Upper lobe of left lung (tissue), 6 donors: ENCODE results near the gene ARMH3. TPM values are rescaled to one million over a fixed set of nuclear protein-coding genes. Genes with fewer than 3 reads are reported as not detected.

Experiments
- ATAC-seq, 2 donors: fragments of 200-7000 bp; cut with Tn5 transposase; one replicate each; pipeline ENCODE4 v1.9.1; 2022; ENCODE audit warnings: mild to moderate bottlenecking in 2 of 2, moderate library complexity in 2 of 2; ENCODE audit not compliant: low FRiP score in 2 of 2
- DNase-seq, 2 donors: peaks; one replicate each; pipeline ENCODE4 v3.0.0-alpha.2; 2019 to 2020
- H3K27ac ChIP-seq, 4 donors: fragments of 200-600 bp; sonication (generic); one replicate each; pipeline ENCODE4 v1.5.1; 2016 to 2019
- H3K27me3 ChIP-seq, 4 donors: fragments of 200-600 bp; sonication (generic); one replicate each; pipeline ENCODE4 v1.5.1; 2017 to 2019
- H3K36me3 ChIP-seq, 4 donors: fragments of 200-600 bp; sonication (generic); one replicate each; pipeline ENCODE4 v1.5.1; 2016 to 2019
- H3K4me1 ChIP-seq, 4 donors: fragments of 200-600 bp; sonication (generic); one replicate each; pipeline ENCODE4 v1.5.1; 2018 to 2019
- H3K4me3 ChIP-seq, 4 donors: fragments of 200-600 bp; sonication (generic); one replicate each; pipeline ENCODE4 v1.5.1; 2017 to 2019; ENCODE audit warnings: mild to moderate bottlenecking in 2 of 4, moderate library complexity in 1 of 4
- H3K9me3 ChIP-seq, 4 donors: fragments of 200-600 bp; sonication (generic); one replicate each; pipeline ENCODE4 v1.5.1; 2018 to 2019
- CTCF ChIP-seq, 6 experiments: fragments of 450-650 bp in 4 of 6; fragments of 200-600 bp in 2 of 6; sonication (generic) in 2 of 6; IDR thresholded peaks; one replicate each; pipeline ENCODE4 v1.5.1; 2016 to 2019; ENCODE audit warnings: antibody characterized with exemption in 6 of 6
- EP300 ChIP-seq, 4 donors: sonication (generic); formaldehyde crosslinking; IDR thresholded peaks; one replicate each; pipeline ENCODE4 v1.5.1; 2017; ENCODE audit warnings: antibody characterized with exemption in 4 of 4, control low read depth in 2 of 4
- POLR2A ChIP-seq, 4 donors: fragments of 450-650 bp; IDR thresholded peaks; one replicate each; pipeline ENCODE4 v1.5.1; 2016 to 2017; ENCODE audit warnings: antibody characterized with exemption in 4 of 4, mild to moderate bottlenecking in 2 of 4
- POLR2AphosphoS5 ChIP-seq, 2 donors: sonication (generic); formaldehyde crosslinking; IDR thresholded peaks; one replicate each; pipeline ENCODE4 v1.5.1; 2017; ENCODE audit warnings: antibody characterized with exemption in 2 of 2
- WGBS, 2 donors: methylation state at CpG; one replicate each; pipeline ENCODE4 v1.1.5; 2017 to 2018; 5-methylcytosine and 5-hydroxymethylcytosine counted together
- total RNA-seq, 6 donors: library from RNA; depleted of rRNA in 4 of 6; stranded (reverse); fragments of >200 nt in 4 of 6; gene quantifications; one replicate each; pipeline versions ENCODE4 v1.1.0 to v1.2.1, GENCODE V29; 2016 to 2021
- donor health status: DM: no; HTN: no; CAD: no; lungs with moderate emphysema.
- donor health status: DM: no; HTN: yes; CAD: no; lungs with severe emphysema.

The ARMH3 gene
- total RNA-seq, 6 donors from 2014 or later: 14.4 to 39.8 (median 25.5) TPM

GRCh38 chr10:102004376-102004775 lies 51.6 kb downstream of the ARMH3 start:
- Histone ChIP-seq H3K27ac (no peak overlapping the region), H3K27me3 (no peaks in the 10 kb centered on the region), H3K36me3 (peaks cover 14 to 70% (median 30%) of the 10 kb centered on the region in 4 donors), H3K4me3 (no peak overlapping the region), H3K9me3 (no peaks in the 10 kb centered on the region), H3K4me1 (peaks cover 0 to 5% (median 0%) of the 10 kb centered on the region in 4 donors)
- DNase-seq (no peak), ATAC-seq (no peak)
- TF ChIP-seq POLR2A (IDR thresholded peaks at IDR 0.05) (no peak), CTCF (IDR thresholded peaks at IDR 0.05) (no peak), POLR2AphosphoS5 (IDR thresholded peaks at IDR 0.05) (no peak), EP300 (IDR thresholded peaks at IDR 0.05) (no peak)

- peaks cover 0 to 5% (median 0%) of the 10 kb centered on the region in 4 donors for H3K4me1 ChIP-seq
- WGBS, 2 donors: 88 to 91% methylated on average over 1 of the region's 1 CpG
Observed at GRCh38 chr10:102003541-102003940, 52.4 kb downstream of the ARMH3 start.

GRCh38 chr10:102001435-102002068 lies 54.4 kb downstream of the ARMH3 start:
- peaks cover 14 to 80% (median 38%) of the 10 kb centered on the region in 4 donors for H3K36me3 ChIP-seq
- H3K4me1 ChIP-seq: peaks cover 0 to 5% (median 0%) of the 10 kb centered on the region in 4 donors
- WGBS, 2 donors: 69 to 72% methylated on average over 3 of the region's 3 CpGs
- no peaks in the 10 kb centered on the region for H3K9me3 ChIP-seq
- H3K27ac ChIP-seq: no peak overlapping the region
- TF ChIP-seq EP300 (IDR thresholded peaks at IDR 0.05): no peak
- TF ChIP-seq CTCF (IDR thresholded peaks at IDR 0.05): no peak
- no peak for TF ChIP-seq POLR2A (IDR thresholded peaks at IDR 0.05)
- no peak for TF ChIP-seq POLR2AphosphoS5 (IDR thresholded peaks at IDR 0.05)
- H3K4me3 ChIP-seq: no peak overlapping the region
- ATAC-seq (no peak), DNase-seq (no peak)
- H3K27me3 ChIP-seq: no peaks in the 10 kb centered on the region

More at GRCh38 chr10:102003541-102003940, 52.4 kb downstream of the ARMH3 start:
- H3K4me3 ChIP-seq: no peak overlapping the region
- ATAC-seq: no peak
- no peaks in the 10 kb centered on the region for H3K27me3 ChIP-seq
- H3K36me3 ChIP-seq: peaks cover 14 to 70% (median 32%) of the 10 kb centered on the region in 4 donors
- no peak overlapping the region for H3K27ac ChIP-seq
- DNase-seq: no peak
- H3K9me3 ChIP-seq: no peaks in the 10 kb centered on the region
- TF ChIP-seq POLR2A (IDR thresholded peaks at IDR 0.05) (no peak), CTCF (IDR thresholded peaks at IDR 0.05) (no peak), POLR2AphosphoS5 (IDR thresholded peaks at IDR 0.05) (no peak), EP300 (IDR thresholded peaks at IDR 0.05) (no peak)

DNA sequence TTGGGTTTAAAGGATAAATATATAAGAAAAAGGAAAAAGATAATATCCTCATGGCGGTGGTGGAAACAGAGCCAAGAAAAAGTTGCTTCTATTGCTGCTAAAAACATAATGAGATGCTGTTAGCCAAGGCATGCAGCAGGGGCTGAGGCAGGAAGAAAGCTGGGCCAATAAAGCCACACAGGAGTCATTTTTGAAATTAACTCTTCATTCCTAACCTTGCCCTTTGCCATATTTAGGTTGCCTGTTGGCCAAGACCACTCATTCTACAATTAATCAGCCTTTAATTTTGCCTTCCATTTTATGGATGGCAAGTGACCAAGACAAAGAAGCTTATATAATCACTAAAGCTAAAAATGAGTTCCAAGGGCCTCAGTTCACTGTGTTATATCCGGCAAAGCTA lies 58.2 kb downstream of the ARMH3 start:
- TF ChIP-seq EP300 (IDR thresholded peaks at IDR 0.05): no peak
- no peak for TF ChIP-seq POLR2A (IDR thresholded peaks at IDR 0.05)
- no peak for TF ChIP-seq POLR2AphosphoS5 (IDR thresholded peaks at IDR 0.05)
- TF ChIP-seq CTCF (IDR thresholded peaks at IDR 0.05): no peak
- Histone ChIP-seq H3K4me1 (peaks cover 0 to 13% (median 2%) of the 10 kb centered on the region in 4 donors), H3K27ac (no peak overlapping the region), H3K9me3 (no peaks in the 10 kb centered on the region), H3K4me3 (no peak overlapping the region), H3K36me3 (peaks cover 6 to 75% (median 45%) of the 10 kb centered on the region in 4 donors), H3K27me3 (no peaks in the 10 kb centered on the region)
- ATAC-seq (no peak), DNase-seq (no peak)
- 71 to 81% methylated on average over 2 of the region's 2 CpGs for WGBS, 2 donors
